Measurements from ENCODE around the gene RBM39.
"Not testable (repeated sequence)": the region's sequence is repeated elsewhere in the genome, so short reads cannot be mapped to it uniquely, and the experiment has no call there.

The RBM39 gene

GRCh38 chr20:35750611-35751010 lies 8.6 kb upstream of the RBM39 start:
- DNase-seq = no peak

DNA sequence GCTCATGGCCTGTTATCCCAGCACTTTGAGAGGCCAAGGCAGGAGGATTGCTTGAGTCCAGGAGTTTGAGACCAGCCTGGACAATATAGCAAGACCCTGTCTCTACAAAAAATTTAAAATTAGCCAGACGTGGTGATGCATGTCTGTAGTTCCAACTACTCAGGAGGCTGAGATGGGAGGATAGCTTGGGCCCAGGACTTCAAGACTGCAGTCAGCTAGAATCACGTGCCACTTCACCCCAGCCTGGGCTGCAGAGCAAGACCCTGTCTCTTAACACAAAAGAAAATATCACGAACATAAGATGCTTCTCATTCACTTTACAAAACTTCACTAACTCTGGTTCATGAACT lies 2.4 kb upstream of the RBM39 start:
- DNase-seq = not testable (repeated sequence)

GRCh38 chr20:35743693-35744491 lies 1.8 kb upstream of the RBM39 start:
- peak; percentile 55 for DNase-seq

DNA sequence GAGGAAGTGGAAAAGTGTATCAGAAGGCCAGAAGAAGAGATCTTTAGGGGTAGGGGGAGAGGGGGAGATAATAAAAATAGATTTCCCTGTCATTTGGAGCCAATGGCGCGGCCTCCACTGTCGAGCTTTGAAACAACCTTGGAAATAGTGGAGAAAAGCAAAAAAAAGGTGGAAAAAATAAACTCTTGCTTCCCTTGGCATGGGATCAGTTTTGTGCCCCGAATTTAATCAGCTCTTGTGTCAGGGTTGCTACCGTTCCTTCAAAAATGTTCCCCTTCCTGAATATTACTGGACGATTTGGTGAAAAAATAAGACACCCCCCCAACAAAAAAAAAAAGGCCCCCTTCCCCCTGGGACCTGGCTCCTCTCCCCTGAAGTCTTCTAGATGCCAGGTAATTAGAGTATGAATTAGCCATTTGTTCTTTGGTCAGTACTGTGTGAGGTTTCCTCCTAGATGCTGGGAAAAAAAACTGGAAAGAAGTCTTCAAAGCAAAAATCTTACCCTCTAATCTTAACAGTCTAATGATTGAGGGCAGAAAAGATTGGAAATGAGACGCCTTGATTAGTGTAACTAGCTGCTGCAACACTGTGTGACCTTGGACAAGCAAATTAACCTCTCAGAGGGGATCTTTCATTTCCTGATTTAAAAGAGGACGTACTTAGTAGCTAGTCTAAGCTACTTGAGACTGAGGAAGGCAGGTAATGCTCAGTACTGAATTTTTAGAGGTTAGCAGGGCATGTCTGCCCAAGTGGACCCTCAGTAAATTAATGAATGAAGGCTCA lies 872 bp upstream of the RBM39 start:
- peak; percentile 61 for DNase-seq

- DNase-seq = peak; percentile 55
These were observed 2.5 kb downstream of the RBM39 start for GRCh38 chr20:35739294-35740163.

DNA sequence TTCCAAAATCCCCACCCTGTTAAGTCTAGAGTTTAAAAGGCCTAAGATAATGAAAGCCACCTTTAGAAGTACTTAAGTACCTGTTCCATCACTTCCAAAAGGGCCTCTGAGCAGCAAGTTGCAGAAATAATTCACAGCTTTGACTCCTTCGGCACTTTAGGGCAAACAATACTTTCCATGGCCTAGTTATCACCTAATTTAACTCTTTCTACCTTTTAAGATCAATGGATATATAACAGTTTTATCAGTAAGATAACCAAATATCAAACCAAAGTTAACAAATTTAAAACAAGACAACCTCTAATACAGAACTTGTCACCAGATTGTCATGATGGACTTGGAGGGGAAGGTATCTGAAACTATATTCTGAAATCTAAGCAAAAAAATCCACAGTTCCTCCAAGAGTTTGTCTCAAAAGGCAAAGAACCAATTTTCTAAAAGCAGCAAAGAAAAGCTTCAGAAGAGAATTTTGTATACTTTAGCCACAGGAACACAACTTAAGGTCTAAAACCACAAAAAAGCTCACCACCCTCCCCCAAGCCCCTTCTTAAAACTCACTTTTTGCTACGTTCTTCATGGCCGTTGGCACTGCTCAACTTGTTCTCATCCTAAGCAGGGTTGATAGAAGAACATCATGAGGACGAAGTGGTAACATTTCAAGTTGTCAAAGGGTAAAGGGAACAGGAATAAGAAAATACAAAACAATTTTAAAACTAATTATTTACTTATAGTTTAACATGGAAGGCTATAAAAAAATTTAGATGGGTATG lies 3.5 kb downstream of the RBM39 start:
- no peak for DNase-seq

DNA sequence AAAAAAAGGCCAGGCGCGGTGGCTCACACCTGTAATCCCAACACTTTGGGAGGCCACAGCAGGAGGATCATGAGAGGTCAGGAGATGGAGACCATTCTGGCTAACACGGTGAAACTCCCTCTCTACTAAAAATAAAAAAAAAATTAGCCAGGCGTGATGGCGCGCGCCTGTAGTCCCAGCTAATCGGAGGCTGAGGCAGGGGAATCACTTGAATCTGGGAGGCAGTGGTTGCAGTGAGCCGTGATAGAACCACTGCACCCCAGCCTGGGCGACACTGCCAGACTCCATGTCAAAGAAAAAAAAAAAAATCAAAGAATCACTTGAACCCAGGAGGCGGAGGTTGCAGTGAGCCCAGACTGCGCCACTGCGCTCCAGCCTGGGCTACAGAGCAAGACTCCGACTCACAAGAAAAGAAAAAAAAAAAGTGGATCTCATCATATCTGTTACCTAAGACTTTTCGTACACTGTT lies 4.2 kb downstream of the RBM39 start:
- DNase-seq = no peak

- no peak for DNase-seq
These were observed 6.1 kb downstream of the RBM39 start for GRCh38 chr20:35735826-35736470.

- DNase-seq = no peak
These were observed 7.0 kb downstream of the RBM39 start for GRCh38 chr20:35734777-35735649.

DNA sequence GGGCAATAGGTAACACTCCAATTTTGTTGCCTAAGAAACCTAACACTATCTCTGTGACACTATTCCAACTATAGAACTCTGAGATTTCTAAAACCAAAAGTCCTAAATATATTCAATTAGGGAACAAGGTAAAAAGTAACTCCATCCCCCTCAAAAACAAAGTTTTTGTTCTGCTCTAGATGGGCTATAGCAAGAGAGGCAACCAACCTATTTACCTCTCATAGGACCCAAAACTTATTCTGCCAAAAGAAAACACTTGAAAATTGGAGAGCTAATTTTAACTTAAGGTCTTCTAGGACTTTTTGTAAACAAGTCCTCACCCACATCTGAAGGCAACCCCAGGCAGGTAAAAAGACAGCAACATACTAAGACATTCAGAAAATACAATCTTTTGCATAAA lies 7.7 kb downstream of the RBM39 start:
- no peak for DNase-seq

- no peak for DNase-seq
These were observed 9.4 kb downstream of the RBM39 start for GRCh38 chr20:35732644-35732982.

GRCh38 chr20:35731862-35732643 lies 10.0 kb downstream of the RBM39 start:
- no peak for DNase-seq

- no peak for DNase-seq
These were observed 10.6 kb downstream of the RBM39 start for GRCh38 chr20:35731469-35731788.

- no peak for DNase-seq
These were observed 11.2 kb downstream of the RBM39 start for GRCh38 chr20:35730583-35731468.

- no peak for DNase-seq
These were observed 12.1 kb downstream of the RBM39 start for GRCh38 chr20:35729836-35730582.

- DNase-seq = no peak
These were observed 12.7 kb downstream of the RBM39 start for GRCh38 chr20:35729283-35729807.

DNA sequence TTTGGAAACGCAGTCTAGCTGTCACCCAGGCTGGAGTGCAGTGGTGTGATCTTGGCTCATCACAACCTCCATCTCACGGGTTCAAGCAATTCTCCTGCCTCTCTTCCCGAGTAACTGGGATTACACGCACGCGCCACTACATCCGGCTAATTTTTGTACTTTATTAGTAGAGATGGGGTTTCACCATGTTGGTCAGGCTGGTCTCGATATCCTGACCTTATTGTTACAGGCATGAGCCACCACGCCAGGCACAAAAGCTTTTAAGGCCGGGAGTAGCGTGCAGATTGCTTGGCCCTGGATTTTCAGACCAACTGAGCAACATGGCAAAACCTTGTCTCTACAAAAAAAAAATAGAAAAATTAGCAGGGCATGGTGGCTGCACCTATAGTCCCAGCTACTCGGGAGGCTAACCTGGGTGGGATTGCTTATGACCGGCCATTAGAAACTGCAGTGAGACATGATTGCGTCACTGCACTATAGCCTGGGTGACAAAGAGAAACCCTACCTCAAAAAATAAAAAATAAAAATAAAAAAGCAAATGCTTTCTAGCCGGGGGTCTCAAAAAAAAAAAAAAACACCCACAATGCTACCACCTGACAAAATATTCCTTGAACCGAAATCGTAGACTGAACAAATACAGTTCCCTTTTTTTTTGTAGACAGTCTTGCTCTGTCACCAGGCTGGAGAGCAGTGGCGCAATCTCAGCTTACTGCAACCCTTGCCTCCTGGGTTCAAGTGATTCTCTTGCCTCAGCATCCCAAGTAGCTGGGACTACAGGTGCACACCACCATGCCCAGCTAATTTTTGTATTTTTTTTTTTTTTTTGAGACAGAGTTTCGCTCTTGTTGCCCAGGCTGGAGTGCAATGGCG lies 15.0 kb downstream of the RBM39 start:
- no peak for DNase-seq
